H54 (cell line): ENCODE data around the gene EFNA3.

Source experiments
- DNase-seq: peaks from one replicate; pipeline ENCODE4 v3.0.0; 2011; ENCODE audit warnings: low spot score, mixed read lengths; ENCODE audit not compliant: insufficient read length
- FAIRE-seq: peaks from 3 replicates; lab custom pipeline; 2011; peaks lifted over from hg19 to GRCh38; lab: Jason Lieb, UNC
- POLR2A ChIP-seq: IDR thresholded peaks from 2 replicates; pipeline ENCODE4 v1.6.1; 2011; ENCODE audit warnings: low read depth, mild to moderate bottlenecking, low read length

EFNA3 gene

DNA sequence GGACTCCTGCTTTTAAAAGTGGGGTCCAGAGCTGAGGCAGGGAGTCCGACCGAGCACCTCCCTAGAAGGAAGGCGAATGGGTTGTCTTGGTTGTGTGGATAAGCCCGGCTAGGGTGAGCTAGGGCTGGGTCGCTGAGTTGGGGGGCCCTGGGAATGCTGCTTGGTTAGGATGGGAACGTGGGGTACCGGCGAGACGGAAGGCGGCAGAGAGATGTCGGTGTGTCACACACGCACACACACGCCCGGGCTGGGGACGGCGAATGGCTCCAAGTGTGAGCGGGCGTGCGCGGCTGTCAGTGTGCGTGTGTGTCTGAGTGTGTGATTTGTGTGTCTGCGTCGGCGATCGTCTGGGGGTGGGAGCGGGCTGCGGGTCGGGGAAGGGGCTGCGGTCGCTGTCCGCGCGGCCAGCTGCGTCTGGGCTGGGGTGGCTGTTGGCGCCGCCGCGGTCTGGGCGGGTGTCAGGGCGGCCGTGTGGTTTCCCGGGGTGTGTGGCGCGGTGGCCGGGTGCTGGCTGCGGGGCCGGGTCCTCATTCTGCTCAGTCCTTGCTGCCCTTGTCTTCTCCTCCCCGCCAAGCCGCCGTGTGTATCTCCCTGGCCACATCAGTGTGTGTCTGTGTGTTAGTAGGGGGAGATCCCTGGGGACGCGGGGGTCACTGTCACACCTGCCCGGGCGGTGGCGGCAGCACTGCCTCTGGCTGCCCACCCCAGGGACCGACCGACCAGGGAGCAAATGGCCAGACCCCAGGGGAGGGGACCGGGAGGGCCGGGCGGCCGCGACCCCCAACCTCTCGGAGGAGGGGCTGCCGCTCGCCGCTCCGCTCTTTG, 1.1 kb downstream of the EFNA3 start:
- FAIRE-seq (no peak), DNase-seq (no peak)
- TF ChIP-seq POLR2A, result no peak

DNA sequence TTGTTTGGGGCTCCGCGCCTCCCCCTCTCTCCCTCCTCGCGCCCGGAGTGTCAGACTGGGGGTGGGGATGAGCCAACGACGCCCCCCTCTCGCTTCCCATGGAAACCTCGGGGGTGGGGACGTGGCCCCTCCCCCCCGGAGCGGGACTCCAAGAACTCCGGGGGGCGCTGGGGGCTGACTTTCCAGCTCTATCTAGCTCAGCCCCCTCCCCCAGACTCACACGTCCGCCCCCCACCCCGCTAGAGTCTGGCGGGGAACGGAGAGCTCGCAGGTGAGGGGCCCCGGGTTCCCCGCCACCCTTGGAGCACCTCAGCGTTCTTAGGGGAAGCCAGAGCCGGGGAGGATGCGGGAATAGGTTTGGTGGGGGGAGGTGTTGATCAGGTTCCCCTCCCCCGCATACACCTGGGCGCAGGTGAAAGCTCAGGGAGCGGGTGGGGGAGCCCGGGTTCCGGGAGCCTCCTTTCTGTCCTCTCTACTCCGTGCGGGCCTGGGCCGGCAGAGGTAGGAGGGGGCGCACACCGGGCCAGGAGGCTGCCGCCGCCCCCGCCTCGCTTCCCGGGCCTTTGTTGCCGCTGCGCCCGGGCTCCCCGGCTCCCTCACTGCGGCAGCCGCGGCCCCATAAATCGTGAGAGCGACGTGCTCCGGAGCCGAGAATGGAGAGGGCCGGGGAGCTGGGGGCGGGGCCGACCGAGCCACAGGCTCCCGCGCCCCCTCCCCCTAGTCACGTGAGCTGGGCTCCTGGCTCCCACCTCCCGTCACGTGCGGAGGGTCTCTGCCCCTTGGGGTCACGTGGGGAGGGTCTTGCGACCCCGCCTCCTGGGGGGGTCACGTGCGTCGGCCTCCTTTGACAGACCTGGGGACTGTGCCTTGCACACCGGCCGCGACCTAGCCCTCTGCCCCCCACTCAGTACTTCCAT, 1.9 kb downstream of the EFNA3 start:
- DNase-seq, result no peak
- no peak for TF ChIP-seq POLR2A
- no peak for FAIRE-seq

DNA sequence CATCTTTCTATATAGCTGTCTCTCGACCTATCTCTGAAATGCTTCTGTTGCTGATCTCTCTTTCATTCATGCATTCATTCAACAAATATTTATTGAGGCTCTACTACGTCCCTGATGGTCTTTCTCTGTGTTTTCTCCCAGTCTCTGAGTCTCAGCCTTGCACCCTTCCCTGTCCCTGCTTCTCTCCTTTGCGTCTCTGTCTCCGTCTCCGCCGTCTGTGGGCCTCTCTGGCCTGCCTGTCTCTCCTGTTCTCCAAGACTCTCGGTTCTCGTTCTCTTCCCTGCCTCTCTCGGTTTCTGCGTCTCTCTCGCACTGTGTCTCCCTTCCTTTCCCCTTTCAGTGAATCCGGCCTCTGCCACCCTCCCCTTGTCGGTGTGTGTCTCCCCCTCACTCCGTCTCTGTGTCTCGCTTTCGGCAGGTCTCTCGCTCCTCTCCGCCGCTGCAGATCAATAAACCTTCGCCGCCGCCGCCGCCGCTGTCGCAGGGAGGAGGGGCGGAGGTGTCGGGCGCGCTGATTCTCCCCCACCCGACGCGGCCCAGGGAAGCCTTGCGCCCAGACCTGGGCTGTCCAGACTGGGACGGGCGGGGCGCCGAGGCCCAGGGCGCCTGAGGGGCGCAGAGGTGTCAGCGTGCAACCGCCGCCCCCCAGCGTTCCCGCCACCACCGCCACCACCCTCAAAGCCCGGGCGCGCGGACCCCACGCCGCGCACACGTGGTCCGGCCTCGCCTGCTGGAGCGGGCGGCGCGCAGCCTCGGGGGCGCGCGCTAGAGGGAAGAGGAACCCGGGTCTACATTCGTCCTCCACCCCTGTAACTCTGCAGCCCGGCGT, 3.0 kb downstream of the EFNA3 start:
- no peak for DNase-seq
- FAIRE-seq, result no peak
- TF ChIP-seq POLR2A, result no peak

DNA sequence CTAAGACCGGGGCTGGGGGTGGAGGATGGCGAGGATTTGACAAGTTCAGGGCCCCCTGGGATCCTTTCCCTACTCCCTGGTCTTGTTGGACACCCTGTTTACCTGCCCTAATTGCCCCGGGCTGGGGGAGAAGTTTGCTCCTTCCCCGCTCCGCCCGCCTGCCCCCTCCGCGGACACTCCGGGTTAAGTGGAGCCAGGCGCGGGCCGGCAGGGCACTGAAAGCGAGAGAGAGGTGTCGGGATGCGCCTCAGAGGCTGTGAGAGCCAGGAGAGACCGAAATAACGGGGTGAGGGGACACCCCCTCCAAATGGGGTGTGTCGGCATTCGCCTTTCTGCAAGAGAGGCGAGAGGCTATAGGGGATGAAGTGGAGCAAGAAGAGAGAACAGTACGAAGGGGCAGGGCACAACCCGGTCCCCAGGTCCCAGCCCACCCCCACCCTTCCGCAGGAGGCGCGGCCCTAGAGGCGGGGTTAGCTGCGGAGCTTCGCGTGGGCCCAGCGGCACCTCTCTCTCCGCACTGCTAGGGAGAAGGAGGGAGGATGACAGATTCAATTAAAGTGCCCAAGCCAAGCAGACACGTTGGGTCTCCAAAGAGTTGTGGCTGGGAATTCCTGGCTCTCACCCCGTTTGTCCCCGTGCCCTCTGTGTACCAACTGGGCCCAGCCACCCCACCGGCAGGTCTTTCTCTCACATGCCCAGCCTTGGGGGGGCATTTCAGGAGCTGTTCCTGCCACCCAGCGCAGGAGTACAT, 3.8 kb downstream of the EFNA3 start:
- no peak for FAIRE-seq
- TF ChIP-seq POLR2A, result no peak
- DNase-seq, result no peak

DNA sequence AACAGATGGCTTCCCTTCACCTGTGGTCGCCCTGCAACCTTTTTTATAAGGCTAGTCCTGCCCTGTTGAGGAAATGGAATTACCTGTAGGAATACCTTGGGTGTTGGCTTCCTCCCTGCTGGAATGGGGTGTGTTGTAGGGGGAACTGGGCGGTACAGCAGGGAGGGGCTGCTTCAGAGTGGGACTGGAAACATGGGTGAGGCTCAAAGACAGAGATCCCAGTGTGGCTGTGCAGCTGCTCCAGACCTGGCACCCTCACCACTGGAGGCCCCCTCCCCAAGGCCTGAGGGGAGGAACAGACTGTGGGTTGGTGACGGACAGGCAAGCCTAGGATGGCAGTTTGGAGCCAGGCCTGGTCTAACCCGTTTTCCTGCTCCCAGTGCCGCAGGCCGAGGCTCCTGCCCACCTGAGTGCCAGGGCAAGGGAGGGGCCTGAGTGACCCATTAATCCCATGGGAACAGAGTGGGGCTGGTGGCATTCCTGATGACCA, 4.5 kb downstream of the EFNA3 start:
- DNase-seq (no peak), FAIRE-seq (no peak)
- TF ChIP-seq POLR2A, result no peak

DNA sequence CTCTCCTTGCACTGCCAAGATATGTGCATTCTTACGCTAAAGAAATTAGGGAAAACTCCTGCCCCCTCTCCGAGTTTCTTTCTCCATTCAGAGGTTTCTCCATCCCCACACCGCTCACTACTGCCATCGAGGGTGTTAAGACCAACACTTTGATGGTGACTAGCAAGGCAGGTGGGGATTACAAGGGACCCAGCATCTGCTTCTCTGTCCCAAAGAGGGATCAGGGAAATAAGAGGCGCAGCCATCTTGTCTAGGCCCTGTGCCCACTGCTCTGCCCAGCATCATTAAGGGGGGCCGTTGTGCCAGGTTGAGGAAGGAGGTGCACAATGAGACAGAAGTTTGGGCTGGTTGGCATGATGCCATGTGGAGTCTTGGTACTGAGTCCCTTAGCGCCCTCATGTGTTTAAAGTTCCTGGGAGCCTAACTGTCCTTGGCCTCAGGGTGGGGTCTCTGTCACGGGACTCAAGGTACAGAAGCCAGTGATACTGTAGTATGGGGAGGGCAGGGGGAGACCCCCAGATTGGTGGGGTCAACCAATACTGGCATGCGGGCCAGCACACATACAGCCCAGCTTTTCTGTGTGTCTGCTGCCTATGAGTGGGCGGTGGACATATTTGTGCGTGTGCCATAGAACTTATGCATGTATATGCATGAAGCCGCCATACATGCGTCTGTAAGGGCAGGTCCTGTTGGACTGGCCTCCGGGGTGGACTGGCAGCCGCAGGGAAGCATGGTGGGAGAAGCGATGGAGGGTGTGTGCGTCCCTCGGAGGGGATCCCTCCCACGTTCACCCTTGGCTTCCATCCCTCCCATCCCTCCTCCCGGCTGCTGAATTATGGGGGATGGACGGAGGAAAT, 5.5 kb downstream of the EFNA3 start:
- no peak for FAIRE-seq
- no peak for TF ChIP-seq POLR2A
- DNase-seq, result no peak

DNA sequence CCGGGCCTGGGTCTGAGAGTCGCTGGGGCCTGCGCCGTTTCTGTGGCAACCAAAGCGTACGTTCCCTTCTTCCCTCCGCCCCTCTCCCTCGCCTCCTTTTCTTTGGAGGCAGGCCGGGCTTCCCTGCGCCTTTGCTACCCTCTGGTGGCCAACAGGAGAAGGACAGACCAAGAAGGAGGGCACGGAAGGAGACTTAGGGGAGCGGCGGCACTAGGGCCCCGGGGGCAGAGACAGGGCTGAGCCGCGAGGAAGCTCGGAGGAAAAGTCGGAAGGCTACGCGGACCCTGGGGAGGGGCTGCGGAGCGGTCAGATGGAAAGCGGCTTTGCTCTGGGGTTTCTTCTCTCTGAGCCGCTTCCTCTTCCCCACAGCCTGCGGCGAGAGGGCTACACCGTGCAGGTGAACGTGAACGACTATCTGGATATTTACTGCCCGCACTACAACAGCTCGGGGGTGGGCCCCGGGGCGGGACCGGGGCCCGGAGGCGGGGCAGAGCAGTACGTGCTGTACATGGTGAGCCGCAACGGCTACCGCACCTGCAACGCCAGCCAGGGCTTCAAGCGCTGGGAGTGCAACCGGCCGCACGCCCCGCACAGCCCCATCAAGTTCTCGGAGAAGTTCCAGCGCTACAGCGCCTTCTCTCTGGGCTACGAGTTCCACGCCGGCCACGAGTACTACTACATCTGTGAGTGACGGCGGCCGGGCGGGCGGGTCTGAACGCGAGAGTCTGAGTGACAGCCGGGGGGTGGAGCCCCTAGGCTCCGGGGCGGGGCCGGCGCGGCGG, 6.3 kb downstream of the EFNA3 start:
- DNase-seq (peak; percentile 96), FAIRE-seq (no peak)
- TF ChIP-seq POLR2A, result peak; percentile 12; the same call in 1 of the 2 replicates

DNA sequence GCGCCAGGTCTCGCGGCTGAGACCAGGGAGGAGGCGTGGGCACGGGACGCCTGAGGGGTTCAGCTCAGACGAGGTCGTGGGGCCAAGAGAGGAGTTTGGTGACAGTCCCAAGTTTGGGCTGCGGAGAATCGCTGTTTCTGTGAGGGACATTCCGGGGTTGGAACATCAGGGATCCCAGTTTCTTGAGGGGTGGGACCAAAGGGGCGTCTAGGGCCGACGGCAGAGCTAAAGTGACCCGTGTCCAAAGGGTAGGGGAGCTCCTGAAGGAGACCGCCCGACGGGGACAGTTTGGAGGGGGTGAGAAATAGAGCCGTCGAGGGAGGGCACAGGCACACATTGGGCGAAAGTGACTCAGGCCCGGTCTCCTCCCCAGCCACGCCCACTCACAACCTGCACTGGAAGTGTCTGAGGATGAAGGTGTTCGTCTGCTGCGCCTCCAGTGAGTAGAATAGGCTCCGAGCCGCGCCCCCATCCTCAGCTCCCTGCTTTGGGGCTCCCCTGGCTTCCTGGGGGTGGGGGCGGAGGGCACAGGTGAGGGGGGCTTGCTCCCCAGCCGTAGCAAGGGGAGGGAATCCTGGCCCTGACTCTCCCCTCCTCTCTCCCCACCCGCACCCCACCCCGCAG, 7.0 kb downstream of the EFNA3 start:
- DNase-seq (peak; percentile 78), FAIRE-seq (no peak)
- TF ChIP-seq POLR2A, result 0 out of 2 replicates have a peak, but pooled peaks have one; percentile 2

DNA sequence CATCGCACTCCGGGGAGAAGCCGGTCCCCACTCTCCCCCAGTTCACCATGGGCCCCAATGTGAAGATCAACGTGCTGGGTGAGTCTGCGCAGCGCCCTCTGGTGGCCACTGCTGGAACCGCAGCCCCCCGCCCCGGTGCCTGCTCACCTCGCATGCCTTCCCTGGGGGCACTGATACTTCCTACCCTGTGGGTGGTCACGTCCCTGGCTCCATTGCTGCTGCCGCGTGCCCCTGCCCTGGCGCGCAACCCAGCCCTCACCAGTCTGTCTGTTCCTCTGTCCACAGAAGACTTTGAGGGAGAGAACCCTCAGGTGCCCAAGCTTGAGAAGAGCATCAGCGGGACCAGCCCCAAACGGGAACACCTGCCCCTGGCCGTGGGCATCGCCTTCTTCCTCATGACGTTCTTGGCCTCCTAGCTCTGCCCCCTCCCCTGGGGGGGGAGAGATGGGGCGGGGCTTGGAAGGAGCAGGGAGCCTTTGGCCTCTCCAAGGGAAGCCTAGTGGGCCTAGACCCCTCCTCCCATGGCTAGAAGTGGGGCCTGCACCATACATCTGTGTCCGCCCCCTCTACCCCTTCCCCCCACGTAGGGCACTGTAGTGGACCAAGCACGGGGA, 7.6 kb downstream of the EFNA3 start:
- FAIRE-seq (no peak), DNase-seq (peak; percentile 84)
- TF ChIP-seq POLR2A, result no peak

DNA sequence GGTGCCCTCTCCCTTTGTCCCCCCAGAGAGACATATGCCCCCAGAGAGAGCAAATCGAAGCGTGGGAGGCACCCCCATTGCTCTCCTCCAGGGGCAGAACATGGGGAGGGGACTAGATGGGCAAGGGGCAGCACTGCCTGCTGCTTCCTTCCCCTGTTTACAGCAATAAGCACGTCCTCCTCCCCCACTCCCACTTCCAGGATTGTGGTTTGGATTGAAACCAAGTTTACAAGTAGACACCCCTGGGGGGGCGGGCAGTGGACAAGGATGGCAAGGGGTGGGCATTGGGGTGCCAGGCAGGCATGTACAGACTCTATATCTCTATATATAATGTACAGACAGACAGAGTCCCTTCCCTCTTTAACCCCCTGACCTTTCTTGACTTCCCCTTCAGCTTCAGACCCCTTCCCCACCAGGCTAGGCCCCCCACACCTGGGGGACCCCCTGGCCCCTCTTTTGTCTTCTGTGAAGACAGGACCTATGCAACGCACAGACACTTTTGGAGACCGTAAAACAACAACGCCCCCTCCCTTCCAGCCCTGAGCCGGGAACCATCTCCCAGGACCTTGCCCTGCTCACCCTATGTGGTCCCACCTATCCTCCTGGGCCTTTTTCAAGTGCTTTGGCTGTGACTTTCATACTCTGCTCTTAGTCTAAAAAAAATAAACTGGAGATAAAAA, 8.4 kb downstream of the EFNA3 start:
- DNase-seq (no peak), FAIRE-seq (no peak)
- no peak for TF ChIP-seq POLR2A
